Epithelial cell of esophagus (primary cell): ENCODE measurements around the gene BSCL2.

ENCODE experiments used
- DNase-seq: peaks from one replicate; pipeline ENCODE4 v3.0.0; 2010; ENCODE audit warnings: low read depth
- H3K4me3 ChIP-seq: 2 replicates; pipeline ENCODE4 v1.5.1; 2011; ENCODE audit warnings: mild to moderate bottlenecking, low read length, control low read depth
- CTCF ChIP-seq: IDR thresholded peaks from 2 replicates; pipeline ENCODE4 v1.5.1; 2011; ENCODE audit warnings: low read depth, mild to moderate bottlenecking, low read length, control low read depth, inconsistent platforms; ENCODE audit not compliant: insufficient read depth; ENCODE audit errors: missing control alignments

Gene BSCL2

GRCh38 chr11:62649486-62649885 lies 57.7 kb downstream of the BSCL2 start:
- DNase-seq, result no peak
- H3K4me3 ChIP-seq, result no peak overlapping the region
- TF ChIP-seq CTCF, result no peak

GRCh38 chr11:62648967-62649364 lies 58.3 kb downstream of the BSCL2 start:
- no peak overlapping the region for H3K4me3 ChIP-seq
- TF ChIP-seq CTCF, result no peak
- DNase-seq, result no peak

GRCh38 chr11:62648185-62648966 lies 58.8 kb downstream of the BSCL2 start:
- no peak for DNase-seq
- no peak overlapping the region for H3K4me3 ChIP-seq
- TF ChIP-seq CTCF, result no peak

GRCh38 chr11:62647609-62648005 lies 59.6 kb downstream of the BSCL2 start:
- H3K4me3 ChIP-seq, result no peak overlapping the region
- TF ChIP-seq CTCF, result no peak
- no peak for DNase-seq

GRCh38 chr11:62646825-62647608 lies 60.2 kb downstream of the BSCL2 start:
- TF ChIP-seq CTCF, result no peak
- no peak overlapping the region for H3K4me3 ChIP-seq
- DNase-seq, result no peak

- no peak for TF ChIP-seq CTCF
- peak within 1 kb of the TSS; percentile 79 for H3K4me3 ChIP-seq
- DNase-seq, result peak; percentile 99
These were observed 61.0 kb downstream of the BSCL2 start, which contains the start of gene GANAB for GRCh38 chr11:62645946-62646824. Gene GANAB (minus strand): TSS chr11:62646613. CDS start chr11:62646599, 14 bp downstream.
